ENCODE data around the gene ETFDH.

DNA sequence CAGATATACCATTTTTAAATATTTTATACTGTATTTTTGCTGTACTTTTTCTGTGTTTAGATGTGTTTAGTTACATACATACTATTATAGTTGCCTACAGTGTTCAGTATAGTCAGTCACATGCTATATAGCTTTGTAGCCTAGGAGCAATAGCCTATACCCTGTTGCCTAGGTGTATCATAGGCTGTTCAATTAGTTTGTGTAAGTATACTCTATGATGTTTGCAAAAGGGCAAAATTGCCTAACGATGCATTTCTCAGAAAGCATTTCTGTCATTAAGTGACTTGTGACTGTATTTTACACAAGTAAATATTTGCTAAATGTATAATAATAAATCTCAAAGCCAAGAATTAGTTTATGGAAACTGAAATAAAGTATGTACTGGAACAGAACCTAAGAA is 9.5 kb downstream of the ETFDH start:
- TF ChIP-seq SMC3 (IDR thresholded peaks at IDR 0.05; ENCODE audit: borderline replicate concordance, low read length) (no peak), CBFB (IDR thresholded peaks at IDR 0.05; ENCODE audit: low read depth) (no peak)

Measured in GM12878 (cell line).